HG02610 (cell line): ENCODE results near the gene ZNF526.

ENCODE experiments used
- ATAC-seq: cut with Tn5 transposase; IDR thresholded peaks from one replicate; pipeline ENCODE4 v1.9.1; 2021; ENCODE audit warnings: mild to moderate bottlenecking, moderate library complexity; ENCODE audit not compliant: unreplicated experiment

The ZNF526 gene

DNA sequence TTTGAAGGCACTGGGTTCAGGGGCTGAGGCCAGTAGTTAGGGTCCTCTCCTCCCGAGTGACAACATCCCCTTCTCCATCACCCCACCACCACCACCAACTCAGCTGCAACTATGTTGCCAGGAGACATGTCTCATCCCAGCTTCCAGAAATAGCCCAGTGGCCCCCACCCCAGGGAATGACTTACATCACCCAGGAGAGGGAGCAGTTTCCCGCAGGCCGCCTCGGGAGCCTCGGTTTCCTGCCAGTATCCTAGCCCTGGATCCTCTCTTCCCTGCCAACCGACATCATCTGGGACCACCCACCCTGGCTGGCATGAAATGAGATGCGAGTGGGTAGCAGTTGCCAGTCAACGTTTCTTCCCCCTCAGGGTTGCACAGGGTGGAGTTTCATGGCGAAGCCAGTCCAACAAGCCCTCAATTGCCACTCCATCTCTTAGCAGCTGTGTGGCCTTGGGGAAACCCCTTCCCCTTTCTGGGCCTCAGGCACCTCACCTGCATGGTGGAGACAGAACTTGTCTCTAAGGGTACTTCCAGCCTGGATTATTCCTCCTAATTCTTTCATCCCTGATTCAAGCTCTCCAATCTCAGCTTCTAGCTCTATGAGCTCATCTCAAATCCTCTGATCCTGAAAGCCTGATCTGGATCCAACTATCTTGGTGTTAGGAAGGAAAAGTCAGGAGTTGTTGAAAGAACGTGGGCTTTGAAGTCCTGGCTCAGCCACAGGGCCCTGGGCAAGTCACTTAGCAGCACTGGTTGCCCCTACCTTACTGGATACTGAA is 26.2 kb downstream of the ZNF526 start:
- no peak for ATAC-seq

DNA sequence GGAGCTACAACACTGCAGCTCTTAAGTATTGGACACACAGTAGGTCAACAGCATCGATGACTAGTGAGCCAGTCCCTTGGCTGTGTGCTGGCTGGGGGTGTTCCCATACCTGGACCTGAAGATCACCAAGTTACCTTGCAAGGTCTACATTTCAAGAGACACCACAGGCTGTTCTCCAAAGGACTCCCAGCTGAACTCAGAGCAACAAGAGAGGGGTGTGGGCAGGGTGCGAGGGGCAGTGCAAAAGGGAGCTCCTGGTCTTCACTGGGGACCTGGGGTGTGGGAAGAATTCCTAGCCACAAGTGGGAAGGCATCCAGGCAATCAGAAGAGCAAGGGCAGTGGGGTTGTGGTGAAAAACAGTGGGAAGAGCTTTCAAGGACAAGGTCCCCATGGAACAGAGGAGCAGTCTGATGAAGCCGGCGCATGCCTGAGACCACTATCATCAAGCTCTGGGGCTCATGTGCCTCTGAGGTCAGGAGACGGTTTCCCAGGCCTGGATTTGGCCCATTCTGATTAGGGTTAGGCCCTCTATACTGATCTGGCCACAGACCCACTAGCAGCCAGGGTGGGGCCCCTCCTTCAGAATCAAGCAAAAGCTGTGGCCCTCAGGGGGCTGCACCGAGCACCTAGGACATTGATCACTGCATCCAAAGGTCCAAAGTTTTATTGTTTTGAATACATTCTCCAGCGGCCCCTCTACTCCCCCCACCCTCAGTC is 27.0 kb downstream of the ZNF526 start:
- ATAC-seq: no peak

DNA sequence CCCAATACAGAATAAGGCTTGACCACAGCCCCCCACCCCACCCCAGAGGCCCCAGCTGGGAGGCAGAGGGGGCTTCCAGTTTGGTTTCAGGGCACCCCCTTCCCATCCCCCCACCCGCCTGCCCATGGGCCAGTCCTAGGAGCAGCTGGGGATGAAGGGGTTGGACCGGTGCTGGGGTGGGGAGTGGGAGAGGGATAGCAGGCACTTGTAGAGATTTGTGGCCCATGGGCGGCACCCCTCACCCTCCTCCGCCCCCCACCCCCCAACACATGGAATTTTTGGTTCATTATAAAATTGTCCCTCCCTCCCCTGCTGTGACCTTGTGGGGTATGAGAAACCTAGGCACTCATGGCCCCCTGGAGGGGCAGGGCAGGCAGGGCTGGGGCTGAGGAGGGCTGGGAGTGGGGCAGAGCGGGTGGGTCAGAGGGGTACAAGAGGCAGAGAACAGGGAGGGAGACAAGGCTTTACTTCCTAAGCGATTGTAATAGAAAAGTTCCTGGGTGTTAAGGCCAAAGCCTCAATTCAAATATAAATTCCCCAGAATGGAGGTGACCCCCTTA is 27.6 kb downstream of the ZNF526 start:
- no peak for ATAC-seq

DNA sequence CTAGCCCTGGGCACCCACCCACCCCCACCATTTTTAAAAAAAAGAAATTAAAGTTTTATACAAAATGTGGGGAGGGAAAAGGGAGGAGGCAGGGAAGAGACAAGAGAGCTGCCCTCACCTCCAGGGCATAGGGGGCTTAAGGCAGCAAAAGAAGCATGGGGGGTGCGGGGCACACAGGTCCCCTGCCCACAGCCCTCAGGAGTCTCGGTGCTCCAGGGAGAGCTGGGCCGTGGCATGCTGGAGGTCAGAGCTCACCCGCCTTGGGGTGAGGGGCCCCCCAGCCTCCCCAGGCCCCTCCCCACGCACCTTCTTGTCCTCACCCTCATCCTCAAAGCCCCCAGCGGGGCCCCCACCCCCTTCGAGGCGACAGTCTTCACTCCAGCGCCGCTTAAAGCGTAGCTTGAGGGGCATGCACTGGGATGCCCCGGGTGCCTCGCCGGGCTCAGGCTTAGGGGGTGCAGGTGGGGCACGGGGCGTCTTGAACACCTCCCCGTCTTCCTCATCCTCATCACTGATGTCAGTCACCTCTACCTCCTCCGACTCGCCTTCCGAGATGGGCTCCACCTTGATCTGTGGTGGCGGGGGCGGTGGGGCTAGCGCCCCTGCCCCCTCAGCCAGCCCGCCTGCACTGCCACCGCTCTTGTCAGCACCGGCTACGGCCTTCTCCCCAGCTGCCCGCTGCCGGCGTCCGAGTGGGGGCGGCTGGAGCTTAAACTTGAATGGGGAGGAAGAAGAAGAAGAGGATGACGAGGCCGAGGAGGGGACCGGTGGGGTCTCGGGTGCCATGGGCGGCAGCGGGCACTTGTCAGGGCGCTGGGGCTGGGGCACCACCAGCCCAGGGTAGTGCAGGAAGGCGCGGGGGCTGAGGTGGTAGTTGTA is 28.4 kb downstream of the ZNF526 start:
- ATAC-seq: no peak

DNA sequence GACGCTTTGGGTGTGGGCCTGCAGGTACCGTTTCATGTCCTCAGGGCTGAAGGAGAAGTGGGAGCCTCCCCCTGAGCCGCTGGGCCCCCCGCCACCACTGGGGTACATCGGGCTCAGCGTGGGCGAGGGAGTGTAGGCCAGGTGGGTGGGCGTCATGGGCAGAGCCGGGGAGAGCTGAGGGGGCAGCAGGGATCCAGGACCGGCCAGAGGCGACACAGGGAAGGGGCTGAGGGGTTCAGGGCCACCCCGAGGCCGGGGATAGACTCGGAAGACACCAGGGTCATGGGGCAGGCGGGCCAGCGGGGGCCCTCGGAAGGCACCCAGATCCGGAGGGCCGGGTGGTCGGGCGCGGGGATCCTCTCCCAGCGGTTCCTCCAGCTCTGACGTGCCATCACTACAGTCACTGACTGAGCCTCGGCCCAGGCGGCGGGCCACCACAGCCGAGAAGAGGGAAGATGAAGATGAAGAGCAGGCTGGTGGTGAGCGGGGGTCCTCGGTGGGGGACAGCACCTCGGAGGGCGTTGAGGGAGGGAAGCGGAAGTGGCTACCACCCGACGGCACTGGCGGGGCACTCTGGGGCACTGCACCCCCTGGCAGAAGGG is 29.1 kb downstream of the ZNF526 start:
- ATAC-seq: no peak

DNA sequence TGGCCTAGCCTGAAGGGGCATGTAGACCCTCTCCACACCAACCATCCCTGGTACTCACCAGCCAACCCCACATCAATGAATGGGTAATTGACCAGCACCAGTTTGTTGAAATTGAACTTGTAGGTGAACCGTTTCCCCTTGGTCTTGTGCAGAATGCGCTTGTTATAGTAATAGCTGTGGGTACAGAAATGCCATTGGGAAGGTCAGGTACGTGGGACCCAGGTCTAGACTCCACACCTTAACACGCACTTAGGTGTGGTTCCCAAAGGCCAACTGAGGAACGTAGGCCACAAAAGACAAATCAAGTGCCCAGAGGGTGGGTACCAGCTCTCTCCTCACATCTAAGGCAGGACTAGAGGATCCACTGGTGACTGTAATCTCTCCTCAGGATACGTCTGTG is 29.7 kb downstream of the ZNF526 start:
- no peak for ATAC-seq

DNA sequence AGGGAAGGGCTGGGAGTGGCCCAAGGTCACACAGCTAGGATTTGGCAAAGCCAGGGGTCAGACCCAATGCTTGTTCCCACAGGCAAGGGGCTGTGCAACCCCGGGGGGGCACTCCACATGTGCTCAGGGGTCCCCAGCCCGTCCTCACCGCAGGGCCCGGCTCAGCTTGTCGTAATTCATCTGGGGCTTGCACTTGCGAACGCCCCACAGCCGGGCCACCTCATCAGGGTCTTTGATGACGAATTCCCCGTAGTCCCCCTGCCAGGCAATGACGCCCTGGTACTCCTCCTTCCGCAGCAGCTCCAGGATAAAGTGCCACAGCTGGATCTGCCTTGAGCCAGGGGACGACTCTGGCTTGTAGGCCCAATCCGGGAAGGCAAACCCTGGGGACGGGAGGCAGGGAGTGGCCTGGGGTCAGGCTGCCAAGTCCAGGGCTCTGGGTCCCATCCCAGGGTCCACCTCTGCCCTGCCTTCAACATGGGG is 30.1 kb downstream of the ZNF526 start:
- ATAC-seq: no peak

DNA sequence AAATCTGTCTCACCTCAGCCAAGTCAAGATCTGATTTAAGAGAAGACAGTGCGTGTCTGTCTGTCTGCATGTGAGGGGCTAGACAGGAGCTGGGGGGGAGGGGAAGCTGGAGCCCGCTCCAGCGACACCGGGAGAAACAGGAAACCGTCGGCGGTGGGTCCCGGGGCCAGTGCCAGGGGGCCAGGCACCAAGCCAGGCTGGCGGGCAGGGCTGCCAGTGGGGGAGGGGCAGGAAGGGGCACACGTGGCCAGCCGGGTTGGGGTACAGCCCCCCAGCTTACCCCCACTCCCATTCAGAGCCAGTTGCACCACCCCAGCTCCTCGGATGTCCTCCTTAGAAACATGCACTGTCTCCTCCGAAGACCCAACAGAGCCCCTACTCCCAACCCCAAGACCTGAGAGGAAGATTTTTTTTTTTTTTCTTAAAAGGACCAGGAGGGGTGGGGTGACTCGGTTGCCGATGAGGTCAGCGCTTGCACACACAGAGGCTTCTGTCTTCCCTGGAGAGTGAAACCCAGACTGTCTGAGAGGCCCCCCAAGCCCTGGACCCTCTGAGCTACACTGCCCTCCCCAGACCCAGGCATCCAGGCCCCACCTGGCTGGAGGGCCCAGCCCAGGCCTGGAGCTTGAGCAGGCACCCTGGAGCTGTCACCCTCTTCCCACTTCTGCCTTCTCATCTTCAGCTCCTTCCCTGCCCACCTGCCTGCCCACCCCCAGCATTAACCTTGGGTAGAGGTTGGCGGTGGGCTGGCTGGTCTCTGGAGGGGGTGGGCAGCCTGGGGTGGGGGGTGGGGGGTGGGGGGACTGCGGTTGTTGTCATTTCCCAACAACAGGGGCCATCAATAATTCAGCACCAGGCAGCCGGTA is 30.8 kb downstream of the ZNF526 start:
- no peak for ATAC-seq

DNA sequence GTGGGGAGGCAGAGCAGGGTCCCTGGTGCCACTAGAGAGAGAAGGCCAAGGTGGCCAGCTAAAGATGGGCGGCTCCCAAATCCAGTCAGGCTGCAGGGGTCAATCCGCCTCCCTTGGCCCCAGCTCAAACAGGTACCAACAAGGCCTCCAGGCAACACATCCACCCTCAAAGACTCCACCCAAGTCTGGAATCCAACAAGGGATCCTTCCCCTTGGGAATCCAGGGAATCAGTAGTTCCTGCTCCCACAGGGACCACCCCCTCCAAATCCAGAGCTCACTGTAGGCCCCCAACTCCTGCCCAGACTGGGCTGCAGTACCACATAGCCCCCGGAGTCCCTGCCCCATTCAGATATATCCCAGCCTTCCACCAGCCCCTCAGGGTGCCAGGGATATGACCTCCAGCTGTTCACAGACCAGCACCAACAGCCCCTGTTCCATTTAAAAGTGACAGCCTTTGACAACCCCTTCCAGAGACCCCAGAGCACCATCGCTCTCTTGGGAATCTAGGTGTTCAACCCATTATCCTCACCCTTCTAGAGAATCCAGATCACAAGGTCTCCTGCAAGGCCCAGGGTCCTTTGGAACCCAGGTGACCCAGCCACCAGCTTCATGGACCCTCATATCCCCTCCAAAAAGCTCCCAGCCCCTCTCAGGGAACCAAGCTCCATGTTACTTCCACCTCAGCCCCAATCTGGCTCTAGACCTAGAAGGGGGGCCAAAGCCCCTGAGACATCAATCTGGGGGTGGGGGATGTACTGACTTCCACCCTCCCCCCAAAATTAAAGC is 31.7 kb downstream of the ZNF526 start:
- ATAC-seq: no peak

DNA sequence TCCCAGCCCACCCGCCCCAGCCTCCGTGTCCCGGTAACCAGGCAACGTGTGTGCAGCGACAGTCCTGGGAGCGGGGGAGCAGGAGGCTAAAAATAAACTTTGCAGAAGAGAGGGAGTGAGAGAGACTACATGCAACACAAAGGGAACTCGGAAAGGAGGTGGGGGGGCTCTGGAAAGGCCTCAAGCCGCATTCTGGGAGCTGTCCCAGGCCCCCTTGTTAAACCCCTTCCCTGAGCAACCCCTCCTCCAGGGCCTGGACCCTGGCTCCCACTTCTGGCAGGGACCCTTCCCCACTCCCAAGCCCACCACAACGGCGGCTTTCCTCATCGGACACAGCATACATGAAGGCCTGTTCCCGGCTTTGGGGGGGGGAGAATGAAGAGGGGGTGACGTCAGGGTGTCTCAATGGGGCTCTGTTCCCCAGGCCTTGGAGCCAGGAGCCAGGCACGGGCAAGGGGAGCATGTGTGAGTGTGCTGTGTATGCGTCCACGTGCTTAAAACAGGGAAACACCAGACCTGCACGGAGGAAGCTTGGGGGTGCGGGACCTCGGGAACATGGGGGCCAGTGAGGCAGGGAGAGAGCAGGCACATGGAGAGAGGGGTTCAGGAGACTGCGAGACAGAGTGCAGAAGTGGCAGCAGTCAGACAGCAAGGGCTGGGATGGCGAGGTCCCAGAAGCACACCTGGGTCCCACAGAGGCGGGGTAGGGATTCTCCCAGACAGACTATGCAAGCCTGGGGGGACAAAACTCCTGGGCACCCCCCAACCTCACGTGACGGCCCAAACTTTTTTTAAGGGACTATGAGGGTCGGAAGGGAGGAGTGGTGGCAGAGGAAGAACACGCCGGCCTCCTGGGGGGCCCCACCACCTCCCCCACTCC is 32.5 kb downstream of the ZNF526 start:
- no peak for ATAC-seq

DNA sequence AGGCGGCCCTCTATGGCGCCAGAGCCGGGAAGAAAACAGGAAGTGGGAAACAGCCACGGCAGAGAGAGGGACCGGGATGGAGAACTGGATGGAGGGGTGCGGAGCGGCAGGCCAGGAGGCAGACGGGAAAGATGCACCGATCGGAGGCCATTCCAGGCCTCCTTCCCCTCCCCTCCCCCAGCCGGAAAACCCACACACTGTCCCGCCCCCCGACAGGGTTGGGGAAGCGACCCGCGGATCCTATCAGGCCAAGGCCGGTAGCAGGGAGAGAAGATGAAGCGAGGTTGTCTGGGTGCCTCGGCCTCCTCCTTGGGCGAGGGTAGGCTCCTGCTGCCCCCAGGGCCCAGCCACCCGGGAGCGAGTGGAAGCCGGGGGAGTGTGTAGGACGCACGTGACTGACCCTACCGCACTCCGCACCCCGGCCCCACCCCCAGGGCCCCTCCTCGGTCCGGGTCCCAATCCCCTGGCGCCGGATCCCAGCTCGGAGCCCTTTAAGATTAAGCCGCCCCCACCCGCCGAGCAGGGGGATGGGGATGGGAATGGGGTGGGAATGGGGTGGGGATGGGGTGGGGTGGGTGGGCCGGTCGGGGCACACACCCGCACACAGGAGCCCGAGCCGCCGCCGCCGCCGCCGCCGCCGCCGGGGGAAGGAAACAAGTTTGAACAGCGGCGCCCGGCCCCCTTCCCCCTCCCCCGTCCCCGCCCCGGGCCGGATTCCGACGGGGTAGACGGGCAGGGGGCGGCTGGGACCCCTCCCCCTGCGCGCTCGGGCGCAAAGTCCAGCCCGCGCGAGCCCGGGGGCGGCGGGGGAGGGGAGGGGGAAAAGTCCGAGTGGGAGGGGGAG is 33.4 kb downstream of the ZNF526 start:
- no peak for ATAC-seq

DNA sequence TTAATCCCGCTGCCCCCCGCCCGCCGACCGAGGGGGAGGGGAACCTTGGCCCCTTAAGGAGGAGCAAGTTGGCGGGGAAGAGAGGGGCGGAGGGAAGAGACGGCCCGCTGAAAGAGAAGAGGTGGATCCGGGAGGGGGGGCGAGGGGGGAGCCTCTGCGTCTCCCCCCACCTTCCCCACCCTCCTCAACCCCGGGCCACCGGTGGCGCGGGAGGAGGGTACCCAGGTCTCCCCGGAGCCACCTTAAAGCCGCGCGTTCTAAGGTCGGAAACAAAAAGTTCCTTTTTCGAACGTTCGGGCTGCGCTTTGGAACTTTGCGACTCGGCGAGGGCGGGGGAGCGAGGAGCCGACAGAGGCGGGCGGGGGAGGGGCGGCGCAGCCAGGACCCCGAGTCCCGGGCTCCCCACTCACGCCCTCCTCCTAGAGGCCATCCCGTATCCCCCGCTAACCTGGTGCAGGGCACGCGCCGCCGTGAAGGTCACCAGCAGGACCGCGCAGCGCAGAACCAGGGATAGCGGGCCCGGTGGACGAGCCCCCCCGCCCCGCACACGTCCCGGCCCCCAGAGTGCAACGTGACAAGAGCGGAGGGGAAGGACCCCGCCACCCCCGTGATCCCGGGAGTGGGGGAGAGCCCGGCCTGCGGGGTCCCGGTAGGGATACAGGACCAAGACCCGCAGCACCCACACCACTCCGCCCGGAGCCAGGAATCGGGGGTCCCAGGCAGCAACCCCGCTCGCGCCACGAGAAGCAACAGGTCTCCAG is 34.2 kb downstream of the ZNF526 start:
- no peak for ATAC-seq

DNA sequence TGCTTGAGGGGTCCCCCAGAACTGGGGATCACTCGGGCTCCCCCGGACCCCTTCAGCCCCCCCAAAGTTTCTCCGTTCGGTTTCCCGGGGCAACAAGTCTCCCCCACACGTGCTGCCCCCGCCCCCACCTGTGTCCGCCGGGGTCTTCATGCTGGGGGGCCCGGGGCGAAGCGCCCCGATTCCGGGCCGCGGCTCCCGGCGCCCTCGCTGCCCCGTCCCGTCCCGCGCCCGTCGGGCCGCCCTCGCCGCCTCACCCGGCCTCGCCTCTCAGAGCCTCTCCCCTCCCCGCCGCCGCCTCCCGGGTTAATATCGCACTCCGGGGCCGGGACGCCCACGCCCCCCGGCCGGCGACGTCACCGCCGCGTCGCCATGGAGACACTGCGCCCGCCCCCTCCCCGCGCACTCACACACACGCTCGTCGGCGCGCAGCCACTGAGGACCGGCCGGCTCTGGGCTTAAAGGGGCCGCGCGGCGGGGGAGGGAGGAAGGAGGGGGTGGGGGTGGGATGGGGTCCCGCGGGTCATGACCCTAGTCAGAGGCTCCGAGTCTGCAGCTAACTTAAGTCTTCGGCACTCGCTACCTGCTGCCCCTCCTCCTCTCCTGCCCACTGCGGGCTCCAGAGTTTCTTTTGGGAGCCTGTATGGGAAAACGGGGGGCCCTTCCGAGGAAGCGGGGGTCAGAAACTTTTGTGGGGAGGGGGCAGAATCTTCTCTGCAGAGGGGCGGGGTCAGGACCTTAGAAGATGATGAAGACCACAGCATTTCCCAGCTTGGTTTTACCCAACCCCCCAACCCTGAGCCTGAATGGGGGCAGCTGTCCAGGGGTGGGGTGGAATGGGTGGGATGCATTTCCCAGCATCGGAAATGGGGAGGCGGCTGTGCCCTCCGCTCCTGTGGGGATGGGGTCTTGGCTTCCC is 35.0 kb downstream of the ZNF526 start, which contains the start of gene ERF:
ERF (minus strand) TSS at position 279 of the 916 bp plus-strand sequence; CDS start at position 150, 129 bp downstream.
- ATAC-seq: peak; percentile 63

DNA sequence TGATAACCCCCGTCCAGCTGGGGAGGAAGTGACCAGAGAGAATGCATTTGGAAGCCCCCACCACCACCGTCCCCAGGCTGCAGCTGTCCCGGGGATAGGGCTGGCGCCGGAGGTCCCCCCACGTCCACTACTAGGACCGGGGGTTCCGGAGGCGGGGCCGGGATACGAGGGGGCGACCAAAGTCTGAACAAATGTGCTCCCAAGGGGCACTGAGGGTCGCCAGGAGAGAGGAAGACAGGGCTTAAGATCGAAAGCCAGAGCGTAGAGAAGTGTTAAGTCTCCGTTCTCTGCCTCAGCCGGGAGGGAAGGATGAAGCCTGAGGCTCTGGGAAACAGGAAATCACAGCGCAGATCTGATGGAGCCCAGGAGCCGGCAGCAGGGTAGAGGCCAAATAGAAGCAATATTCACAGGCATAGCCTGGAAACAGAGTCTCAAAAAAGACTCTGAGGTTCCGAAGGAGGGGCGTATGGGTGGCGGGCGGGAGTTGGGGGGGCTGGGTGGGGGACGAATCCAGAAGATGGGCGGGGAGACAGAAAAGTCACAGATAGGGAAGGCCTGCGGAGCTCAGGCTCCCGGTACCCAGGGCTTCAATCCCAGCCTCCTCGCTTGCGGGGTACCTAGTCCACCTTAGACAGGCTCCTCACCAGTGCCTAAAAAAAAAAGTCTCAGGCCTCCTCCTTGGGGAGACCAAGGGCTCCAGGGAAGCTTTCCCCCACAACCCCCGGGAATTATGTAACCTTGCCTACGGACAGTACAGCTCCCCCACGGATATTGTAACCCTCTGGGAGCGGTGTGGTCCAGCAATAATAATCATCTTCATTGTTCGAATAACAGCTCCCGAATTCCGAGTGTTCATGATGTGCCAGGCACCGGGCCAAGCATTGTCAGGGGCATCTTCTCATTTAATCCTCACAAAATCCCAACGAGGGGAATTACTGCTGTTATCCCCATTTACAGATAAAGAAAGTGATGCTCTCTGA is 35.9 kb downstream of the ZNF526 start:
- no peak for ATAC-seq
